Pancreas (tissue), 10 donors: ENCODE measurements around the gene RNF130. TPM values are rescaled to one million over a fixed set of nuclear protein-coding genes. Genes with fewer than 3 reads are reported as not detected.
A peak's percentile ranks its signal among the peaks of the same experiment; 100 is the strongest.

ENCODE experiments used
- ATAC-seq, 4 donors: fragments of 200-7000 bp; cut with Tn5 transposase; one replicate each; pipeline versions ENCODE4 v1.8.0 to v1.9.1; 2020; ENCODE audit warnings: mild to moderate bottlenecking in 4 of 4, moderate library complexity in 4 of 4
- DNase-seq, 6 donors: peaks; one replicate each; pipeline ENCODE4 v3.0.0-alpha.2; 2020
- FAIRE-seq: peaks from 2 replicates; lab custom pipeline; 2012; peaks lifted over from hg19 to GRCh38; lab: Jason Lieb, UNC
- H3K27ac ChIP-seq, 4 donors: fragments of 200-600 bp; sonication (generic); 1 replicate in 3 of 4; 2 replicates in 1 of 4; pipeline versions ENCODE4 v1.5.0 to v1.8.0; 2020
- H3K27me3 ChIP-seq, 4 donors: fragments of 200-600 bp; one replicate each; pipeline ENCODE4 v1.8.0; 2021
- H3K36me3 ChIP-seq, 3 donors: fragments of 200-600 bp; sonication (generic) in 1 of 3; one replicate each; pipeline versions ENCODE4 v1.5.0 to v1.8.0; 2020 to 2021
- H3K4me1 ChIP-seq, 3 donors: fragments of 200-600 bp; one replicate each; pipeline ENCODE4 v1.8.0; 2021
- H3K4me3 ChIP-seq, 4 donors: fragments of 200-600 bp; sonication (generic) in 2 of 4; one replicate each; pipeline versions ENCODE4 v1.5.0 to v1.8.0; 2020 to 2021
- H3K9me3 ChIP-seq, 4 donors: fragments of 200-600 bp; one replicate each; pipeline ENCODE4 v1.8.0; 2021
- WGBS, 2 donors: extraction: QIAGEN DNeasy Blood & Tissue Kit; methylation state at CpG; one replicate each; pipeline ENCODE4 v1.1.7; 2013; 5-methylcytosine and 5-hydroxymethylcytosine counted together
- intact Hi-C, 3 donors: fragments of 100-400 bp; cut with DNase I; formaldehyde crosslinking; loops; one replicate each; pipeline versions ENCODE4 v1.11.1 to v1.14.2; 2022
- polyA plus RNA-seq, 2 donors: library from polyadenylated mRNA; stranded (reverse); fragments of 200-250 nt; gene quantifications; one replicate each; pipeline ENCODE4 v1.2.3, GENCODE V29; 2013
- total RNA-seq, 6 donors: library from RNA; stranded (reverse); fragmentation: NEBNext Ultra II Directional in 4 of 6; extraction: Animal tissue kit (Norgen Biotek cat#: 25700) in 4 of 6; gene quantifications; one replicate each; pipeline versions ENCODE4 v1.2.1 to v1.2.4, GENCODE V29; 2021 to 2023
- TF ChIP-seq, protein P1 (sequence below), 4 donors: fragments of 200-600 bp; sonication (generic) in 3 of 4; IDR thresholded peaks; one replicate each; pipeline versions ENCODE4 v1.5.0 to v1.8.0; 2021; ENCODE audit warnings: antibody characterized with exemption in 4 of 4
- donor health status: healthy with polysubstance abuse.
- donor health status: DM: no; HTN: no; CAD: no; lungs with moderate emphysema.
- donor health status: DM: no; HTN: no; CAD: no.
- donor health status: control.
- donor health status: control.
- donor health status: Bipolar disorder and iron deficiency.
- donor health status: DM: yes; HTN: yes; CAD: no.
- donor health status: DM: no; HTN: no; CAD: no.
- donor health status: DM: no; HTN: no; CAD: no.
- donor health status: DM: yes; HTN: yes; CAD: no.

Gene RNF130
- total and polyA plus RNA-seq, 8 donors, result 21.4 to 57.8 (median 37.8) TPM

DNA sequence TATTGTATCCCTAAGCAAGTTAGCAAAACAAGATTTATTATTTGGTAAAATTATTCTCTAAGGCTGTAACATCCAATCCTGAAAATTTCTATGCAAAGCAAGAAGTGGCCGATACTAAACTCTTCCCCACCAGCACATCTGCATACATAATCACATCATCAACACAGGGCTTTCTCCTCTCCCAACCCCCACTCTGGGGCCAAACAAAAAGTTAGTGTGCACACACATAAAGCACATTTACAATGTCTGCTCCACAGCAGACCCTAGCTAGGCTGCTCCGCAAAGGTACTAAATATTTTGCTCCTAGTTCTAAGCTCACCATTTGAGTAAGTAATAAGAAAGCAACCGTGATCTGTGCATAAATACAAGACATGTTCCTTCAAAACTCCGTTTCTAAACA is 3.6 kb downstream of the RNF130 start:
- intact Hi-C loops, result no loop called here
- ATAC-seq, result no peak
- FAIRE-seq, result no peak
- Histone ChIP-seq H3K4me3 (no peak overlapping the region), H3K27ac (no peak overlapping the region), H3K27me3 (no peaks in the 10 kb centered on the region), H3K4me1 (peaks cover 10 to 21% (median 16%) of the 10 kb centered on the region in 3 donors), H3K9me3 (no peaks in the 10 kb centered on the region), H3K36me3 (no peaks in the 10 kb centered on the region)
- no peak for DNase-seq
- WGBS, 2 donors, result 46 to 55% methylated on average over 4 of the region's 4 CpGs
- TF ChIP-seq, protein P1, sequence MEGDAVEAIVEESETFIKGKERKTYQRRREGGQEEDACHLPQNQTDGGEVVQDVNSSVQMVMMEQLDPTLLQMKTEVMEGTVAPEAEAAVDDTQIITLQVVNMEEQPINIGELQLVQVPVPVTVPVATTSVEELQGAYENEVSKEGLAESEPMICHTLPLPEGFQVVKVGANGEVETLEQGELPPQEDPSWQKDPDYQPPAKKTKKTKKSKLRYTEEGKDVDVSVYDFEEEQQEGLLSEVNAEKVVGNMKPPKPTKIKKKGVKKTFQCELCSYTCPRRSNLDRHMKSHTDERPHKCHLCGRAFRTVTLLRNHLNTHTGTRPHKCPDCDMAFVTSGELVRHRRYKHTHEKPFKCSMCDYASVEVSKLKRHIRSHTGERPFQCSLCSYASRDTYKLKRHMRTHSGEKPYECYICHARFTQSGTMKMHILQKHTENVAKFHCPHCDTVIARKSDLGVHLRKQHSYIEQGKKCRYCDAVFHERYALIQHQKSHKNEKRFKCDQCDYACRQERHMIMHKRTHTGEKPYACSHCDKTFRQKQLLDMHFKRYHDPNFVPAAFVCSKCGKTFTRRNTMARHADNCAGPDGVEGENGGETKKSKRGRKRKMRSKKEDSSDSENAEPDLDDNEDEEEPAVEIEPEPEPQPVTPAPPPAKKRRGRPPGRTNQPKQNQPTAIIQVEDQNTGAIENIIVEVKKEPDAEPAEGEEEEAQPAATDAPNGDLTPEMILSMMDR (IDR thresholded peaks at IDR 0.05), result no peak

DNA sequence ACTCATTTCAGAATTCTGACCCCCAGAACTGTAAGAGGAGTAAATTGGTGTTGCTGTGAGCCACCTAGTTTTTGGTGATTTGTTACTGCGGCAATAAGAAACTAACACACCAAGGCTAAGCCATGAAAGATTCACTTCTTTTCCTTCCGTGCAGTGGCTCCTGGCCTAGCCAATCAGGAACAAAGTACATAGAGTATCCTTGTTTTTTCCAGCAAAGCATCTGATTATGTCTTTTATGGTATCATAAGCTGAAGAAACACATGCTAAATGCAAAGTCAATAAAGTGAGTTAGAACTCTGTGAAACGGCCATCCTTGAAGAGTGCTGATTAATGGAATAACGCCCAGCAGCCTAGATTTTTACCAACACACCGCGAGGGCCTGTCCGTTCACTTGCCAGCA is 11.4 kb downstream of the RNF130 start:
- H3K36me3 ChIP-seq, result no peaks in the 10 kb centered on the region
- DNase-seq (no peak), ATAC-seq (peak in 1 of 4 donors; percentile 14), FAIRE-seq (no peak)
- no peaks in the 10 kb centered on the region for H3K4me1 ChIP-seq
- 47 to 66% methylated on average over 7 of the region's 7 CpGs for WGBS, 2 donors
- intact Hi-C loops, result no loop called here
- H3K9me3 ChIP-seq, result no peaks in the 10 kb centered on the region
- H3K27ac ChIP-seq, result no peak overlapping the region
- no peak overlapping the region for H3K4me3 ChIP-seq
- TF ChIP-seq, protein P1 (IDR thresholded peaks at IDR 0.05), result no peak
- H3K27me3 ChIP-seq, result no peaks in the 10 kb centered on the region

DNA sequence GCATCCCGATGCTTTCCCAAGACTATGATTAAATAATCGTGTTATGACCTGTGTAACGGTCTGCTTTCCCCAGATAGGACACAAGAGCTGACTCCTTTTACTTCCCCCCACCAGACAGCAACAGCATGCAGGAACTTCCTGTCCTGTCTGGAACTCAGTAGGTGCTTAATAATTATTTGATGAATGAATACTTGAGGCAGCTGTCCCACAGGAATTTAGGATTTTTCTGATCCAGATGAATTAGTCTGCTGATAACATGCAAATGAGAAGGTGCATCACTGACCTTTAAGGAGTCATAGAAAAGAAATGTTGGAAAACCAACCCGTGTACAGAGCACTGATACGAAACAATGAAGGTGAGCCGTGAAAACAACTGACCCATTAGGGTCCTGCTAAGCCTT is 12.2 kb downstream of the RNF130 start:
- TF ChIP-seq, protein P1 (IDR thresholded peaks at IDR 0.05), result no peak
- no peak overlapping the region for H3K27ac ChIP-seq
- H3K9me3 ChIP-seq, result no peaks in the 10 kb centered on the region
- intact Hi-C loops, result loop anchor here in 1 of 3 donors (10.0 kb wide), 1 partner anchor 55 kb away; no protein-coding TSS in a partner anchor
- DNase-seq, result no peak
- FAIRE-seq, result no peak
- H3K27me3 ChIP-seq, result no peaks in the 10 kb centered on the region
- ATAC-seq, result no peak
- H3K4me3 ChIP-seq, result no peak overlapping the region
- WGBS, 2 donors, result 85 to 87% methylated on average over 6 of the region's 6 CpGs
- H3K4me1 ChIP-seq, result no peaks in the 10 kb centered on the region
- no peaks in the 10 kb centered on the region for H3K36me3 ChIP-seq

DNA sequence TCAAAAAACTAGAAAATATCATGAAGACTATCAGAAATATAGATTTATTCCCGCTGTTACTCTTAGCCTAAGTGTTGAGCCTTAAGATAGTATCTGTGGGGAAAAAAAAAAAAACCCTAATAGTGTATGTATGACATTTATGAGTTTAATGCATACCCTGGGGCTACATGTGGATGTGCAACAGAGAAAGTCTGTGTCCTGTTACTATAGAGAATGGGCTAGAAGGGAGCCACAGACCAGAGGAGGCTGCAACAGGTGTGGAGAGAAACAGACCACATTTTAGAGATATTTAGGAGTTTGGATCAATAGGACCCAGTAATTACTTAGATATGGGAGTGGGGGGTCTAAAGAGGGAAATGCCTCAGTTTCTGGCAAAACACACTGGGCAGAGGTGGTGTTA is 15.4 kb downstream of the RNF130 start:
- H3K27me3 ChIP-seq, result no peaks in the 10 kb centered on the region
- DNase-seq (no peak), FAIRE-seq (no peak), ATAC-seq (no peak)
- no peaks in the 10 kb centered on the region for H3K36me3 ChIP-seq
- H3K4me3 ChIP-seq, result no peak overlapping the region
- H3K9me3 ChIP-seq, result no peaks in the 10 kb centered on the region
- WGBS, 2 donors, result 94 to 100% methylated on average over 1 of the region's 1 CpG
- H3K4me1 ChIP-seq, result no peaks in the 10 kb centered on the region
- no peak overlapping the region for H3K27ac ChIP-seq
- intact Hi-C loops, result loop anchor here in 1 of 3 donors (10.0 kb wide), 1 partner anchor 51 kb away; no protein-coding TSS in a partner anchor
- TF ChIP-seq, protein P1 (IDR thresholded peaks at IDR 0.05), result no peak

DNA sequence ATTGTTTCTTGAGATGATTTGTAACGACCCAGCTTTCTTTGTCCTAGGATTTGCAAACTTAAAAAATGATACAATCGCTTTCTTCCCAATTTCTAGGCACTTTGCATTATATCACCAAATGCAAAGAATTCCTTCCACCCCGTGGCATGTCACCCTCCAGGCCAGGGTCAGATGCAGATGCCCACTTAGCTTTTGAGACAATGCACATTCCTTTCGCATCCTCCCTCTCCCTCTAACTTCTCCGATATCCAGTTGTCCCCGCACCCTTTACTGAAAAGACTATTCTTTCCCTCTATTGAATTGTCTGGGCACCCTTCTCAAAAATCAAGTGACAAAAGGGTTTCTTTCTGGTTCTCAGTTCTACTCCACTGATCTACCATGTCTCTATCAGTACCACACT is 17.3 kb downstream of the RNF130 start:
- H3K4me1 ChIP-seq, result peaks cover 7 to 9% (median 8%) of the 10 kb centered on the region in 3 donors
- H3K9me3 ChIP-seq, result no peaks in the 10 kb centered on the region
- no peaks in the 10 kb centered on the region for H3K36me3 ChIP-seq
- FAIRE-seq (no peak), DNase-seq (no peak), ATAC-seq (no peak)
- WGBS, 2 donors, result 85 to 90% methylated on average over 6 of the region's 6 CpGs
- no peak overlapping the region for H3K27ac ChIP-seq
- intact Hi-C loops, result loop anchor here in 1 of 3 donors (10.0 kb wide), 1 partner anchor 49 kb away; no protein-coding TSS in a partner anchor
- no peak overlapping the region for H3K4me3 ChIP-seq
- TF ChIP-seq, protein P1 (IDR thresholded peaks at IDR 0.05), result no peak
- no peaks in the 10 kb centered on the region for H3K27me3 ChIP-seq
